Pons (tissue), 1 donor: ENCODE measurements around the gene QRFP.
"Not testable (repeated sequence)": the region's sequence is repeated elsewhere in the genome, so short reads cannot be mapped to it uniquely, and the experiment has no call there.

Experiments used
- DNase-seq: peaks from one replicate; pipeline ENCODE4 v3.0.0-alpha.2; 2016; ENCODE audit warnings: low spot score

The QRFP gene

GRCh38 chr9:130849356-130849755 lies 47.3 kb downstream of the QRFP start:
- no peak for DNase-seq

GRCh38 chr9:130848514-130848913 lies 48.1 kb downstream of the QRFP start:
- not testable (repeated sequence) for DNase-seq

- peak; percentile 73 for DNase-seq
Observed at GRCh38 chr9:130847306-130848217, 49.0 kb downstream of the QRFP start.

GRCh38 chr9:130846487-130847305 lies 49.9 kb downstream of the QRFP start:
- DNase-seq: peak; percentile 81

GRCh38 chr9:130845901-130846481 lies 50.6 kb downstream of the QRFP start:
- peak; percentile 73 for DNase-seq

GRCh38 chr9:130845254-130845653 lies 51.4 kb downstream of the QRFP start:
- no peak for DNase-seq

- DNase-seq: no peak
Observed at GRCh38 chr9:130844044-130844451, 52.6 kb downstream of the QRFP start.

GRCh38 chr9:130843049-130843908 lies 53.3 kb downstream of the QRFP start:
- DNase-seq: peak; percentile 68
